Progenitor cell of endocrine pancreas (in vitro differentiated cells): Measurements from ENCODE around the gene NRXN3. TPM values are rescaled to one million over a fixed set of nuclear protein-coding genes. Genes with fewer than 3 reads are reported as not detected.

Experiments used
- DNase-seq: peaks from one replicate; pipeline ENCODE4 v3.0.0; 2021; ENCODE audit warnings: low spot score; ENCODE audit not compliant: unreplicated experiment
- H3K27ac Mint-ChIP-seq: 2 replicates; pipeline ENCODE4 v1.8.0; 2021; ENCODE audit warnings: mild to moderate bottlenecking, moderate library complexity, mixed read lengths
- H3K27me3 Mint-ChIP-seq: 2 replicates; pipeline ENCODE4 v1.8.0; 2021; ENCODE audit warnings: mixed read lengths
- H3K36me3 Mint-ChIP-seq: 2 replicates; pipeline ENCODE4 v1.8.0; 2022; ENCODE audit warnings: mixed read lengths; ENCODE audit not compliant: insufficient read depth
- H3K4me1 Mint-ChIP-seq: 2 replicates; pipeline ENCODE4 v1.8.0; 2021; ENCODE audit warnings: low read depth, mixed read lengths
- H3K4me3 Mint-ChIP-seq: 2 replicates; pipeline ENCODE4 v1.8.0; 2021; ENCODE audit warnings: low read depth, mild to moderate bottlenecking, moderate library complexity, mixed read lengths
- H3K9me3 Mint-ChIP-seq: 2 replicates; pipeline ENCODE4 v1.8.0; 2021; ENCODE audit warnings: low read depth, mixed read lengths
- total RNA-seq: library from RNA; stranded (reverse); gene quantifications from 2 replicates; pipeline ENCODE4 v1.2.1, GENCODE V29; 2021
- TF ChIP-seq, protein P1 (sequence below): fragments of 200-600 bp; sonication (generic); IDR thresholded peaks from one replicate; pipeline ENCODE4 v1.5.0; 2021; ENCODE audit warnings: antibody characterized with exemption, mild to moderate bottlenecking; ENCODE audit not compliant: unreplicated experiment

The NRXN3 gene
- total RNA-seq, 1 donor from 2014 or later = 22.1 TPM

DNA sequence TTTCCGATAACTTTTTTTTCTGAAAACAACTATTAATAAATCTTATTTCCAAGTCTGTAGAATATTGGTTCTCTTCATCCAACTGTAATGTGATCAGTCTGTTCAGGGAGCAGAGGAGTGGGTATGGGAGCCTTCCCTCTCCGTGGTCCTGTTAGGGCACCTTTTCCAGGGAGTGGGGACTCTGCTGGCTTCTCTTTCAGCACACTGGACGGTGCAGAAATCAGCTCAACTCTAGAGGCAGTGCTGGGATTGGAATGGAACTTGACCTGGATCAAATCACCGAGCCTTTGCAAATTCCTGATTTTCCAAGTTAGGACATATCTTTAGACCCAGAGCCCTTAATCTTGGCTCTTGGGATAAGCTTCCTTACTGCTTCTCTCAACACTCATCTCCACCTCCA lies 1410.7 kb downstream of the NRXN3 start:
- no peak overlapping the region for H3K27ac Mint-ChIP-seq
- no peaks in the 10 kb centered on the region for H3K9me3 Mint-ChIP-seq
- H3K27me3 Mint-ChIP-seq = no peaks in the 10 kb centered on the region
- no peaks in the 10 kb centered on the region for H3K36me3 Mint-ChIP-seq
- DNase-seq = no peak
- TF ChIP-seq, protein P1, sequence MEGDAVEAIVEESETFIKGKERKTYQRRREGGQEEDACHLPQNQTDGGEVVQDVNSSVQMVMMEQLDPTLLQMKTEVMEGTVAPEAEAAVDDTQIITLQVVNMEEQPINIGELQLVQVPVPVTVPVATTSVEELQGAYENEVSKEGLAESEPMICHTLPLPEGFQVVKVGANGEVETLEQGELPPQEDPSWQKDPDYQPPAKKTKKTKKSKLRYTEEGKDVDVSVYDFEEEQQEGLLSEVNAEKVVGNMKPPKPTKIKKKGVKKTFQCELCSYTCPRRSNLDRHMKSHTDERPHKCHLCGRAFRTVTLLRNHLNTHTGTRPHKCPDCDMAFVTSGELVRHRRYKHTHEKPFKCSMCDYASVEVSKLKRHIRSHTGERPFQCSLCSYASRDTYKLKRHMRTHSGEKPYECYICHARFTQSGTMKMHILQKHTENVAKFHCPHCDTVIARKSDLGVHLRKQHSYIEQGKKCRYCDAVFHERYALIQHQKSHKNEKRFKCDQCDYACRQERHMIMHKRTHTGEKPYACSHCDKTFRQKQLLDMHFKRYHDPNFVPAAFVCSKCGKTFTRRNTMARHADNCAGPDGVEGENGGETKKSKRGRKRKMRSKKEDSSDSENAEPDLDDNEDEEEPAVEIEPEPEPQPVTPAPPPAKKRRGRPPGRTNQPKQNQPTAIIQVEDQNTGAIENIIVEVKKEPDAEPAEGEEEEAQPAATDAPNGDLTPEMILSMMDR = no peak
- H3K4me3 Mint-ChIP-seq = no peak overlapping the region
- peaks cover 12% of the 10 kb centered on the region for H3K4me1 Mint-ChIP-seq

DNA sequence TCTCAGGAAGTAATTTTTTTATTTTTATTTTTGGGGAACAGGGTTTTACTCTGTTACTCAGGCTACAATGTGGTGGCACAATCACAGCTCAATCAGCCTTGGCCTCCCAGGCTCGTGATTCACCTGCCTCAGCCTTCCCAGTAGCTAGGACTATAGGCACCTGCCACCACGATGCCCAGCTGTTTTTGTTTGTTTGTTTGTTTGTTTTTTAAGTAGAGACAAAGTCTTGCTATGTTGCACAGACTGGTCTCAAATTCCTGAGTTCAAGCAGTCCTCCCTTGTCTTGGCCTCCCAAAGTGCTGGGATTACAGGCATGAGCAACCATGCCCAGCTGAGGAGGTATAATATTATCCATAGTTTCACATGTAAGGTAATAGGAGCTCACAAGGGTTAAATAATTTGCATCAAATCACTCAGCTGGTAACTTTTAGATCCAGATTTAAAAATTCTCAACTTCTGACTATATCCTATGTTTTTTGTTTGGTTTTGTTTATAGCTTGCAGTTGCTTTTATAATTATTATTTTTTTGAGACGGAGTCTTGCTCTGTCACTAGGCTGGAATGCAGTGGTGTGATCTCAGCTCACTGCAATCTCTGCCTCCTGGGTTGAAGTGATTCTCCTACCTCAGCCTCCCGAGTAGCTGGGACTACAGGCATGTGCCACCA lies 1411.9 kb downstream of the NRXN3 start:
- DNase-seq = no peak
- peaks cover 2% of the 10 kb centered on the region for H3K36me3 Mint-ChIP-seq
- H3K4me1 Mint-ChIP-seq = peaks cover 9% of the 10 kb centered on the region
- H3K27me3 Mint-ChIP-seq = no peaks in the 10 kb centered on the region
- TF ChIP-seq, protein P1 = no peak
- no peak overlapping the region for H3K27ac Mint-ChIP-seq
- H3K9me3 Mint-ChIP-seq = peaks cover 3% of the 10 kb centered on the region
- H3K4me3 Mint-ChIP-seq = no peak overlapping the region

DNA sequence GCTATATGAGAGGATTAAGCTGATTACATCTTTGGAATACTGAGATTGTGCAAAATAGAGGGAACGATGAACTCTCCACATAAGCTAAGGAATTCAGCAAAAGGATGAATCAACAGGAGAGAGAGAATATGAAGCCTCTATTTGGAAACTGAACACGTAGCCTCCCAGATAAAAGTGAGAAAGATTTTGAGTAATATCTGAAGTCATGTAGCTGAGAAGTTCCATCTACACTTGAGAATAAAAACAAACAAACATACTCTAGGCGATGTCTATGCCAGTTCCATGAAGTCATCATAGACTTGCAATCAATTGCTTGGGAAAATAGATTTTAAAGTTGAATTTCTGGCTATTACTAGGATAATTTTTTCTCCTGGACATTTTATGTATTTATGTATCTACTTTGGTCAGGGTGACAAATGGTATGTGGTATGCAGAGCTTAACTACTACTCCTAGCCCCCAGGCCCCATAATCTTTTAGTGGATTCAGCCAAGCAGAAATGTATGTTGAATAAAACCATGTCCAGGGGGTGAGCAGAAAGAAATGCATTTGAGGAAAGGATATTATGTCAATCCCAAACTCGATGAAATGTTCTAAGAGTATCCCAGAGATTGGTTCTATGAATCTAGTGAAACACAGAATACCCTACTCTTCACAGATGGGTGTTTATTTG lies 1413.7 kb downstream of the NRXN3 start:
- TF ChIP-seq, protein P1 = no peak
- H3K9me3 Mint-ChIP-seq = peaks cover 3% of the 10 kb centered on the region

DNA sequence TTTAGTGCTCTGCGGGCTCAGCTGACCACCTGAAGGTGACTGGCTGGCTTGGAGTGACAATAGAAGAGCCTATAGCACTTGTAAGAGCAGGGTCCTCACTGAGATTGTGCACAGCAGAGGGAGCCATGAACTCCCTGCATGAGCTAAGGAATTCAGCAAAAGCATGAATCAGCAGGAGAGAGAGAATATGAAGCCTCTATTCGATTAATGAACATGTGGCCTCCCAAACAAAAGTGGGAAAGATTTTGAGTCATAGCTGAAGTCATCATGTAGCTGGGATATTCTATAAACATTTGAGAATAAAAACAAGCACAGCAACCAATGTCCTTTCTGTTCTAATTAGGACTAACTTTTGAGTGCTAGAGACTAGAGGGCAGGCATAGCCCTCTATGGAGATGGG lies 1414.5 kb downstream of the NRXN3 start:
- Mint-ChIP-seq H3K27me3 (no peaks in the 10 kb centered on the region), H3K4me1 (peaks cover 5% of the 10 kb centered on the region), H3K4me3 (no peak overlapping the region), H3K27ac (no peak overlapping the region), H3K36me3 (peaks cover 2% of the 10 kb centered on the region), H3K9me3 (peaks cover 3% of the 10 kb centered on the region)
- TF ChIP-seq, protein P1 = no peak
- DNase-seq = no peak

More for the DNA sequence above, 1413.7 kb downstream of the NRXN3 start:
- Mint-ChIP-seq H3K27ac (no peak overlapping the region), H3K4me1 (peaks cover 5% of the 10 kb centered on the region), H3K4me3 (no peak overlapping the region), H3K36me3 (peaks cover 2% of the 10 kb centered on the region), H3K27me3 (no peaks in the 10 kb centered on the region)
- DNase-seq = no peak

DNA sequence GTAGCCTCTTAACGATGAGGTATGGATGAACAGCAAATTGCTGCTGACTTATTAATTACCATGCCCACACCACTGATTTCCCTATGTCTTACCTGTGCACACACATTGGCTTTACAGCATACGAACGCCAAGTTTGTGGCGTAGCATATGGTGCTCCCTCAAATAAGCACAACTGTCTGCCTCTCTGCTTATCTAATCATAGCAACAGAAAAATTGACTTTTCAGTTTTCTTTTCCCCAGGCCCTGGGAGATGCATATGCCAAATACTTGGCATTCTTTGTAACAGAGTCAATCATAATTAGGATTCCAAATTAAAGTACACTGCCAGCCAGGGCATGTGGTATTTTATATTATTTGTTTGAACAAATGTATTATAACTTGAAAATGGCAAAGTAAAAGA lies 1415.7 kb downstream of the NRXN3 start:
- Mint-ChIP-seq H3K4me3 (no peak overlapping the region), H3K4me1 (peaks cover 5% of the 10 kb centered on the region)

More for the DNA sequence above, 1415.7 kb downstream of the NRXN3 start:
- no peak overlapping the region for H3K27ac Mint-ChIP-seq
- H3K9me3 Mint-ChIP-seq = peaks cover 12% of the 10 kb centered on the region
- no peak for DNase-seq
- TF ChIP-seq, protein P1 = no peak
- H3K36me3 Mint-ChIP-seq = peaks cover 9% of the 10 kb centered on the region
- no peaks in the 10 kb centered on the region for H3K27me3 Mint-ChIP-seq
